Fibroblast of pulmonary artery (primary cell): ENCODE data around the gene AP1B1.

ENCODE experiments used
- DNase-seq: peaks from one replicate; pipeline ENCODE4 v3.0.0-alpha.2; 2010; ENCODE audit warnings: low read depth
- H3K4me3 ChIP-seq: replicated peaks from 2 replicates; pipeline ENCODE4 v1.5.1; 2011; ENCODE audit warnings: low read depth, mild to moderate bottlenecking, control low read depth, low read length, moderate library complexity
- CTCF ChIP-seq: IDR thresholded peaks from 2 replicates; pipeline ENCODE4 v1.5.1; 2011; ENCODE audit warnings: mild to moderate bottlenecking, control low read depth, low read length, inconsistent platforms; ENCODE audit errors: missing control alignments

The AP1B1 gene

GRCh38 chr22:29342577-29343312 is 45.6 kb downstream of the AP1B1 start:
- TF ChIP-seq CTCF: no peak
- H3K4me3 ChIP-seq: no peak overlapping the region
- DNase-seq: no peak

- DNase-seq: no peak
- no peak overlapping the region for H3K4me3 ChIP-seq
- TF ChIP-seq CTCF: no peak
These were observed 46.2 kb downstream of the AP1B1 start for GRCh38 chr22:29342177-29342576.

GRCh38 chr22:29341849-29342127 is 46.6 kb downstream of the AP1B1 start:
- no peak for TF ChIP-seq CTCF
- no peak for DNase-seq
- no peak overlapping the region for H3K4me3 ChIP-seq

GRCh38 chr22:29341056-29341848 is 47.1 kb downstream of the AP1B1 start:
- no peak for TF ChIP-seq CTCF
- no peak overlapping the region for H3K4me3 ChIP-seq
- DNase-seq: no peak

- H3K4me3 ChIP-seq: no peak overlapping the region
- DNase-seq: no peak
- TF ChIP-seq CTCF: no peak
These were observed 47.8 kb downstream of the AP1B1 start for GRCh38 chr22:29340566-29340965.

- DNase-seq: no peak
- TF ChIP-seq CTCF: no peak
- no peak overlapping the region for H3K4me3 ChIP-seq
These were observed 48.8 kb downstream of the AP1B1 start for GRCh38 chr22:29339381-29340235.
